ENCODE data around the gene CTDNEP1.

CTDNEP1 gene

GRCh38 chr17:7196651-7197401 lies 54.7 kb downstream of the CTDNEP1 start:
- Histone ChIP-seq H3K27ac (no peak overlapping the region), H3K36me3 (ENCODE audit: insufficient read depth, low read length) (peaks cover 38% of the 10 kb centered on the region; the same call in 1 of the 2 replicates), H3K9me3 (ENCODE audit: low read depth, low read length) (no peaks in the 10 kb centered on the region), H3K4me3 (no peak overlapping the region), H3K9ac (ENCODE audit: insufficient read length) (no peak overlapping the region)
- no peak for DNase-seq (ENCODE audit: low read depth, low spot score)
- no peak for TF ChIP-seq POLR2AphosphoS5 (IDR thresholded peaks at IDR 0.05; ENCODE audit: borderline replicate concordance, low read depth, low read length)
- no peak for TF ChIP-seq FOXP2 (optimal IDR thresholded peaks at IDR 0.05; ENCODE audit: control extremely low read depth, extremely low read length, insufficient read depth)
- TF ChIP-seq EZH2 (IDR thresholded peaks at IDR 0.05) = no peak

- Histone ChIP-seq H3K9me3 (ENCODE audit: low read depth, low read length) (no peaks in the 10 kb centered on the region), H3K4me3 (no peak overlapping the region), H3K9ac (ENCODE audit: insufficient read length) (no peak overlapping the region), H3K27ac (no peak overlapping the region), H3K36me3 (ENCODE audit: insufficient read depth, low read length) (peaks cover 43% of the 10 kb centered on the region; the same call in 1 of the 2 replicates)
- TF ChIP-seq EZH2 (IDR thresholded peaks at IDR 0.05) (no peak), FOXP2 (optimal IDR thresholded peaks at IDR 0.05; ENCODE audit: control extremely low read depth, extremely low read length, insufficient read depth) (no peak), POLR2AphosphoS5 (IDR thresholded peaks at IDR 0.05; ENCODE audit: borderline replicate concordance, low read depth, low read length) (no peak)
- DNase-seq (ENCODE audit: low read depth, low spot score) = no peak
Measured at GRCh38 chr17:7195971-7196370, 55.6 kb downstream of the CTDNEP1 start.
